DND-41 (cell line): Measurements from ENCODE around the gene PLK2.

Experiments used
- EZH2 ChIP-seq: IDR thresholded peaks from 3 replicates; pipeline ENCODE4 v1.6.1; 2012; ENCODE audit warnings: borderline replicate concordance, low read depth, mild to moderate bottlenecking, moderate library complexity, low read length, inconsistent platforms; ENCODE audit not compliant: severe bottlenecking
- TF ChIP-seq, protein P1 (sequence below): IDR thresholded peaks from 2 replicates; pipeline ENCODE4 v1.5.1; 2012; ENCODE audit warnings: borderline replicate concordance, low read length, moderate library complexity, mild to moderate bottlenecking; ENCODE audit not compliant: poor library complexity, severe bottlenecking; ENCODE audit errors: extremely low read depth

DNA sequence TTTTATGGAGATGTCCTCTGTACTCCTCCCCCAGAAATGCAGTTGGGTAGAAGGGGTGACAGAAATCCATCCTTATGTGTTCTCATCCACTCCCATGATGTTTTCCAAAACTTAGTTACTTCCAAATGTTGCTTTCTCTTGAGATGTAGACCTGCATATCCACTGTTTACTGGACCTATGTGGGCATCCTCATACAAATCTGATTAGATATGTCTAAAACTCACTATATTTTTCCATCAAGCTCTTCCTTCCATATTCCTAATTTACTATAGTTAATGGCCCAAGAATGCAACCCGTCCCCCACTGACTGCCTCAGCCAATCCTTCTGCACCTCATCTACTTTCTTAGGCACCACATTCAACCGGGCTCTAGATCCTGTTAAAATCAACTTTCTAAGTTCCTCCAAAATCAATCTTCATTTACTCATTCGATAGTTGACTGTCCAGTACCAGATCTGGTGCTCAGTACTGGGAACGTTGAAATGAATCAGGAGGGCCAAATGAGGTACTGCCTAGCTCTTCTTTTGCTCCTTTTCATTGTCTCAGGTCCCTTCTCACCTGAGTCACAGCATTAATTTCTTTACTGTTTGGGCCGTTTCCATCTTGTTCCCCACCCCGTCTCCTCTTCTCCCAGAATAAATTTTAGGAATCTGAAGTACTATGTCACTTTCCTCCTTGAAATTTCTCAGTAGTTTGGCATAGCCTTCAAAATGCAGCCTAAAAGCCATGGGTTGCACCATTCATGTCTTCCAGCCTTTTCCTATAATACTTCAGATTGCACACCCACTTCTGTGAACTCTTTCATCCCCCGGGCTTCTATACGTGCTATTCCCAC lies 7.9 kb downstream of the PLK2 start:
- TF ChIP-seq, protein P1, sequence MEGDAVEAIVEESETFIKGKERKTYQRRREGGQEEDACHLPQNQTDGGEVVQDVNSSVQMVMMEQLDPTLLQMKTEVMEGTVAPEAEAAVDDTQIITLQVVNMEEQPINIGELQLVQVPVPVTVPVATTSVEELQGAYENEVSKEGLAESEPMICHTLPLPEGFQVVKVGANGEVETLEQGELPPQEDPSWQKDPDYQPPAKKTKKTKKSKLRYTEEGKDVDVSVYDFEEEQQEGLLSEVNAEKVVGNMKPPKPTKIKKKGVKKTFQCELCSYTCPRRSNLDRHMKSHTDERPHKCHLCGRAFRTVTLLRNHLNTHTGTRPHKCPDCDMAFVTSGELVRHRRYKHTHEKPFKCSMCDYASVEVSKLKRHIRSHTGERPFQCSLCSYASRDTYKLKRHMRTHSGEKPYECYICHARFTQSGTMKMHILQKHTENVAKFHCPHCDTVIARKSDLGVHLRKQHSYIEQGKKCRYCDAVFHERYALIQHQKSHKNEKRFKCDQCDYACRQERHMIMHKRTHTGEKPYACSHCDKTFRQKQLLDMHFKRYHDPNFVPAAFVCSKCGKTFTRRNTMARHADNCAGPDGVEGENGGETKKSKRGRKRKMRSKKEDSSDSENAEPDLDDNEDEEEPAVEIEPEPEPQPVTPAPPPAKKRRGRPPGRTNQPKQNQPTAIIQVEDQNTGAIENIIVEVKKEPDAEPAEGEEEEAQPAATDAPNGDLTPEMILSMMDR, result no peak
- TF ChIP-seq EZH2, result no peak
